GM19324 (cell line): Measurements from ENCODE around the gene P2RX4.
"Not testable (repeated sequence)": the region's sequence is repeated elsewhere in the genome, so short reads cannot be mapped to it uniquely, and the experiment has no call there.

Experiments
- ATAC-seq: cut with Tn5 transposase; IDR thresholded peaks from one replicate; pipeline ENCODE4 v1.9.1; 2021; ENCODE audit warnings: mild to moderate bottlenecking, moderate library complexity; ENCODE audit not compliant: unreplicated experiment, low FRiP score

The P2RX4 gene, protein sequence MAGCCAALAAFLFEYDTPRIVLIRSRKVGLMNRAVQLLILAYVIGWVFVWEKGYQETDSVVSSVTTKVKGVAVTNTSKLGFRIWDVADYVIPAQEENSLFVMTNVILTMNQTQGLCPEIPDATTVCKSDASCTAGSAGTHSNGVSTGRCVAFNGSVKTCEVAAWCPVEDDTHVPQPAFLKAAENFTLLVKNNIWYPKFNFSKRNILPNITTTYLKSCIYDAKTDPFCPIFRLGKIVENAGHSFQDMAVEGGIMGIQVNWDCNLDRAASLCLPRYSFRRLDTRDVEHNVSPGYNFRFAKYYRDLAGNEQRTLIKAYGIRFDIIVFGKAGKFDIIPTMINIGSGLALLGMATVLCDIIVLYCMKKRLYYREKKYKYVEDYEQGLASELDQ

DNA sequence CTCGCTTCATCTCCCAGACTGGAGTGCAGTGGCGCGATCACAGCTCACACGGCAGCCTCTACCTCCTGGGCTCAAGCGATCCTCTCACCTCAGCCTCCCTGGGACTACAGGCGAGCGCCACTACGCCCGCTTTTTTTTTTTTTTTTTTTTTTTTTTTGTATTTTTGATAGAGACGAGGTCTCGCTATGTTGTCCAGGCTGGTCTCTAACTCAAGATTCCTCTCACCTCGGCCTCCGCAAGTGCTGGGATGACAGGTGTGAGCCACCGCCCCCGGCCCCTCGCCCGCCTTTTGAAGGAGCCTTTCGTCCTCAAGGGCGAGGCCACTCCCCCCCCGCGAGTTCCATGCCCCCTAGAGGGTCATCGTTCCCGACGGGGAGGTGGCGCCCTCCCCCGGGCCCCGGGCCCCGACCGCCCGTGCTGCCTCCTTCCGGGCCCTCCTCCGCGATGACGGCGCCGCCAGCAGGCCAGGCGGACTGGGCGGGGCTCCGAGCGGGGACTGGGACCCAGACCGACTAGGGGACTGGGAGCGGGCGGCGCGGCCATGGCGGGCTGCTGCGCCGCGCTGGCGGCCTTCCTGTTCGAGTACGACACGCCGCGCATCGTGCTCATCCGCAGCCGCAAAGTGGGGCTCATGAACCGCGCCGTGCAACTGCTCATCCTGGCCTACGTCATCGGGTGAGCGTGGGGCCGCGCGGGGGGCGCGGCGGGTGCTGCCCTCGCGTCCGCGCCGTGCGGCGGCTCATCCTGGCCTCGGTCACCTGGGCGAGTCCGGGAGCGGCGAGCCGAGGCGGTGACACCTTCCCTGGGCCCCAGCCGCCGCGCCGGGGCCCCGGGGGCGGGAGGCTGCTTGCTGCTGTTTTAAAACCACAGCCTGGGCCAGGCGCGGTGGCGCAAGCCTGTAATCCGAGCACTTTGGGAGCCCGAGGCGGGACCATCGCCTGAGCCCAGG is at the start of gene P2RX4:
Gene P2RX4, plus strand, starts transcription at position 506 of the 949 bp plus-strand sequence. Its CDS starts 36 bp downstream, at position 542.
- ATAC-seq: peak; percentile 89

DNA sequence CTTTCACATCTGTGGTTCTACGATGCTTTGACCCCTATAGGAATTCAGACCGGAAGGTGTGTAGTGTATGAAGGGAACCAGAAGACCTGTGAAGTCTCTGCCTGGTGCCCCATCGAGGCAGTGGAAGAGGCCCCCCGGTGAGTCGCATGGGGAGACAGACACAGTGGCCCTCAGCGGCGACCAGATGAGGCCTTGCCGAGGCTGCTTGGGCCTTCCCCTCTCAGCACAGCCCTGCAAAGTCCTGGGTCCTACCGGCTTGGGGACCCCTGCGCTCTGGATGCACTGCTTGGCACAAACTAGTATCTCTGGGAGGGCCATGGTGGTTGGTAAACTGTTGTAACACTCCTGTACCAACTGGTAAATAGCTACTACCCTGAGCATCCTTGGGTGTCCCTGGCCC is 47.5 kb upstream of the P2RX4 start:
- no peak for ATAC-seq

DNA sequence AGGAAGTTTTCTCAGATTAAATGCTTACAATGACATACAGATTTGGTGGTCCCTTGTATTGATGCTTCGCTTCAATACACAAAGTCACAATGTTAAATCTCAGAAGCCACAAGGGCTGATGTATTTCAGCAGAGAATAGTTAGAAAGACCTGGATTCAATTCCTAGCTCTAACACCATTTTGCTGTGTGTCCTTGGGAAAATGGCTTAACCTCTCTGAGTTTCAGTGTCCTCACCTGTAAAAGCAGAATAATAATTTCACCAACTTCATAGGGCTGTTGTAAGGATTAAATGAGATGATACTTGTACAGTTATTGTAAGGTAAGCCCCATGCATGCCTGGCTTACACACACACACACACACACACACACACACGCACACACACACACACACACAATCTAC is 46.9 kb upstream of the P2RX4 start:
- no peak for ATAC-seq

DNA sequence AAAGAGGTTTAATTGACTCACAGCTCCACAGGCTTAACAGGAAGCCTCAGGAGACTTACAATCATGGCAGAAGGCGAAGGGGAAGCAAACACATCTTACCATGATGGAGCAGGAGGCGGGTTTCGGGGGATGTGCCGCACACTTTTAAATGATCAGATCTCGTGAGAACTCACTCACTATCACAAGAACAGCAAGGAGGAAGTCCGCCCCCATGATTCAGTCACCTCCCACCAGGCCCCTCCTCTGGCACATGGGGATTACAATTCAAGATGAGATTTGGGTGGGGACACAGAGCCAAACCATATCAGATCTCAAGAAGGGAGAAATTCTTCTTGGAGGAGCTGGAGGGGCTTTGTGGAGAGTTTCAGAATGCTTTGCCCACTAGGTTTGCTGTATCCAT is 45.1 kb upstream of the P2RX4 start:
- ATAC-seq: not testable (repeated sequence)

DNA sequence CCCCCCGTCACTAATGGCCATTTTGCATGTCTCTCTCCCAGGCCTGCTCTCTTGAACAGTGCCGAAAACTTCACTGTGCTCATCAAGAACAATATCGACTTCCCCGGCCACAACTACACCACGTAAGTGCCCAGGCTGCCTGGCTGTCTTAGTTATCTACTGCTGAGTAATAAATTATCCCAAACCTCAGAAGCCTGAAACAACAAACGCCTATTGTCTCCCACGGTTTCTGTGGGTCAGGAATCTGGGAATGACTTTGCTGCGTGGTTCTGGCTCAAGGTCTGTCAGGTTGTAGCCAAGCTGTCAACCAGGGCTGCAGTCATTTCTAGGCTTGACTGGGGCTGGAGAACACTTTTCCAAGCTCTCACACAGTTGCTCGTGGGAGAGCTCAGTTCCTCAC is 44.6 kb upstream of the P2RX4 start:
- no peak for ATAC-seq

DNA sequence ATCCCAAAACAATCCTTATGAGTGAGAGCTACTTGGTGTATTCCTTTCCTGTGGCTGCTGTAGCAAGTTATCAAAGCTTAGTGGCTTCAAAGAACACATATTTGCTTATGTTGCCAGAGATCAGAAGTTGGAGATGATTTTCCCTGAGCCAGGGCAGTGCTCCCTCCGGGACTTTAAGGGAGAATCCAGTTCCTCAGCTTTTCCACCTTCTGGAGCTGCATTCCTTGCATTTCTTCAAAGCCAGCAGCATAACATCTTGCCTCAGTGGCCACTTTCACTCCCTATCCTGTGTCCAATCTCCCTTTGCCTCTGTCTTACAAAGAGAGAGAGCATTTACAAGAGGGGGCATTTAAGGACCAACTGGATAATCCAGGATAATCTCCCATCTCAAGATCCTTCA is 43.6 kb upstream of the P2RX4 start:
- ATAC-seq: no peak

DNA sequence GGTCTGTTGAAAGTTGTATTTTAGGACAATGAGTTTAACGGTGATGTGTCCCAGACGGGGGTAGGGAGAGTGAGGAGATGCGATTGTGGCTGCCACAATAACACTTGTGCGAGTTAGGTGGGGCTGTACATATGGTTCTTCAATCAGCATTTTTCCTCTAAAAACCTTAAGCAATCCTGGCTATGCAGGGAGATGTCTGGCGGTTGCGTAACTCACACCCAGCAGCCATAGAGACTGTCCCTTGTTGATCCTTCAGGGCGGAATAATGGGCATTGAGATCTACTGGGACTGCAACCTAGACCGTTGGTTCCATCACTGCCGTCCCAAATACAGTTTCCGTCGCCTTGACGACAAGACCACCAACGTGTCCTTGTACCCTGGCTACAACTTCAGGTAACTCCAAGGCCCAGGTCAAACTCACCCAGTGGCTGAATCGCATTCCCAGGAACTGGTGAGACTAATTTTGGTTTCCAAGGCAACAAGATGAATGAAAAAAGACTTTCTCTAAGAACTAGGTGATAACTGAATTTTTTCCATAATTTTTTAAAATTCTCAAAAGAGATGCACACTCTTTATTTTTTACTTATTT is 42.6 kb upstream of the P2RX4 start:
- ATAC-seq: no peak

DNA sequence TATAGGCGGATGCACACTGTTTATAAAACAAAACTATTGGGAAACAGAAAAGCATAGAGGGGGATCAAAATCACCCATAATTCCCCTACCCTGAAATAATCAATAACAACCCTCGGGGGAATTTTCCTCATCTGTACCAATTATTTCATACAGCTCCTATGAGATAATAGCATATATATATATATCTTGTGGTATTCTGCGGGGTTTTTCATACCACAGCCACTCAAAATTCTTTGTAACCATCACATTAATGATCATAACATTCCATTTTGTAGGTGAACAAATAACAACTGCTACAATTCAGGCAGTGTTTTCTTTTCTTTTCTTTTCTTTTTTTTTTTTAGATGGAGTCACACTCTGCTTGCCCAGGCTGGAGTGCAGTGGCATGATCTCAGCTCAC is 42.0 kb upstream of the P2RX4 start:
- ATAC-seq: no peak

DNA sequence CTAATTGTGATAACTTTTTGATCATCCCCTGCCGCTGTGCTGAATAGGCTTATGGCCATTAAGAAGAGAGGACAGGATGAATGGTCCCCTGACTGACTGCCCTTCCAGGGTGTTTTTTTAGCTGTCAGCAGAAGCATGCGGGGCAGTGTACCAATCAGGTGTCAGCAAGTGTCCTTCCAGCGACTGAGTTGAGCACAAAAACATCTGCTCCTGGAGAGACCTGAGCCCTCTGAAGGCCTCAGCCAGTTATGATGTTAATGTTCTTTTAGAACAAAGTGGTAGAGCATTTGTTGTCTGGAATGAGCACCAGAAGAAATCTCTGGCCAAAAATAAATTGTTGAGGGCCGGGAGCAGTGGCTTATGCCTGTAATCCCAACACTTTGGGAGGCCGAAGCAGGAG is 39.8 kb upstream of the P2RX4 start:
- no peak for ATAC-seq

DNA sequence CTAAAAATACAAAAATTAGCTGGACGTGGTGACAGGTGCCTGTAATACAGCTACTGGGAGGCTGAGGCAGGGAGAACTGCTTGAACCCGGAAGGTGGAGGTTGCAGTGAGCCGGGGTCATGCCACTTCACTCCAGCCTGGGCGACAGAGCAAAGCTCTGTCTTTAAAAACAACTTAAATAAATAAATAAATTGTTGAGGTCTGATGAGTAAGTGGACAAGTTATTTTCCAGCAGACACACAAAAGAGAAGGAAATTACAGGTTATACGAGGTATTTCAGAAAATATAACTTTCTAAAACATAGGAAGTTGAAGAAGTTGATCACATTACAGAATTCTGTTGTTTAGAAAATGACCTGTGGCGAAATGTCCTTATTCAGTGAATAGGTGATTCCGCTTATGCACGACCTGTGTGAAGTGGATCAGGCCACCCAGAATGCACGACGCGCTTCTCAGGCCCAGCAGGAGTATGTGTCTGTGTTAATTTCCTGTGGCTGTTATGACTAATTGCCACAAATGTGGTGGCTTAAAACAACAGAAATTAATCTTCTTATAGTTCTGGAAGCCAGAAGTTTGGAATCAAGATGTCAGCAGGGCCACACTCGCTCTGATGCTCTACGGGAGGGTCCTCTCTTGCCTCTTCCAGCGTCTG is 39.2 kb upstream of the P2RX4 start:
- no peak for ATAC-seq

DNA sequence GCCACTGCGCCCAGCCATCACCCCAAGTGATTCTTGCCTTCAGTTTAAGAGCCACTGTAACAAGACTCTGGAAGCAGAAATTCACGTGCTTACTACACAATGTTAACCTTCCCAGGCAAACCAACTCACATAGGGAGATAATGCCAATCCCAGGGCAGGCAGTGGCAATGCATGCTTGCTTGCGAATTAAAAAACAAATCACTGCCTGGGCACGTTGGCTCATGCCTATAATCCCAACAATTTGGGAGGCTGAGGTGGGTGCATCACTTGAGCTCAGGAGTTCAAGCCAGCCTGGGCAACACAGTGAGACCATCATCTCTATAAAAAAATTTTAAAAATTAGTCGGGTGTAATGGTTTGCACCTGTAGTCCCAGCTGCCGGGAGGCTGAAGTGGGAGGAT is 37.8 kb upstream of the P2RX4 start:
- no peak for ATAC-seq

DNA sequence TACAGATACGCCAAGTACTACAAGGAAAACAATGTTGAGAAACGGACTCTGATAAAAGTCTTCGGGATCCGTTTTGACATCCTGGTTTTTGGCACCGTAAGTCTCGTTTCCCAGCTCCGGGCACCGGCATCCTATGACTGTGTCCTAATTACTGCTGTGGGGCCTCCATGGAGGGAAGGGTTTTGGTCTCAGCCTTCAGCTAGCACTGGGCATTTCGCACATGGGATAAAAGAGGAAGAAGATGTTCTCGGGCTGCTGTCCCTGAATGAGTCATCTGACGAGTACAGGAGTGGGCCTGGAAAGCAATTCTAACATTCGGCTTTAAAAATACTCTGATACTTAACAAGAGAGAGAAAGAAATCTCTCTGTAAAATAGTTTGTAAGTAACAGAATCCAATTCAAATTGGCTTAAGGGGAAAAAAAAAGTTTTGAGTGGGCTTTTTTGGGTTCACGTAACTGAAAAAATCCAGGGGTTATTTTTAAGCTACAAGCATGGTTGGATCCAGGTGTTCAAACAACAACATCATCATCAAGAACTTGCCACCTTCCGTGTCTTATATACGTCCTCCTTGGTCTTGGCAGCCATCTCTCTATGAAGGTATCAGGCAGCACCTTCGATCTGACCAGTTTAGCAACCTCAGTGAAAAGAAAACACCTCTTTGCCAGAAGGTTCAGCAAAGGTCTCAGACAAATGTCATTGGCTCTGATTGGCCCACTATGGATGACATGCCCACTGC is 34.4 kb upstream of the P2RX4 start:
- ATAC-seq: no peak

DNA sequence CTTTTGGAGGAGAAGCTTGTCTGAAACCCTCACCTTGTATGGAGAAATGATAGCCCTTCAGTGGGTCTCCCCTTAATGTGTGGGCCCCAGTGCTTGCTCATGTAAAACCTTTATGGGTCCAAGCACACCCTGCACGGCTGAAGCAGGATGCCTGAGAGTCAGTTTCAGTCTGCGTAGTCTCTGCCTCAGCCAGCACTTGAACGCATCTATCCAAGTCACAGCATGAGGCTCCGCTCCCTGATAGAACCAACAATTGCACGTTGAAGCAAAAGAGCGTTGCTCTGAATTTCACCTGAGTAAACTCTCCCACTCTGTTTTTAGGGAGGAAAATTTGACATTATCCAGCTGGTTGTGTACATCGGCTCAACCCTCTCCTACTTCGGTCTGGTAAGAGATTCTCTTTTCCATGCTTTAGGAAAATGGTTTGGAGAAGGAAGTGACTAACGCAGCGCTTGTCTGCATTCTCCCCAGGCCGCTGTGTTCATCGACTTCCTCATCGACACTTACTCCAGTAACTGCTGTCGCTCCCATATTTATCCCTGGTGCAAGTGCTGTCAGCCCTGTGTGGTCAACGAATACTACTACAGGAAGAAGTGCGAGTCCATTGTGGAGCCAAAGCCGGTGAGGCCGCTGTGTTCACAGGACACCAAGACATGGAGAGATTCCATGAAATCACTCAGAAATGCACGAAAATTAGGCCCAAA is 33.0 kb upstream of the P2RX4 start:
- no peak for ATAC-seq

DNA sequence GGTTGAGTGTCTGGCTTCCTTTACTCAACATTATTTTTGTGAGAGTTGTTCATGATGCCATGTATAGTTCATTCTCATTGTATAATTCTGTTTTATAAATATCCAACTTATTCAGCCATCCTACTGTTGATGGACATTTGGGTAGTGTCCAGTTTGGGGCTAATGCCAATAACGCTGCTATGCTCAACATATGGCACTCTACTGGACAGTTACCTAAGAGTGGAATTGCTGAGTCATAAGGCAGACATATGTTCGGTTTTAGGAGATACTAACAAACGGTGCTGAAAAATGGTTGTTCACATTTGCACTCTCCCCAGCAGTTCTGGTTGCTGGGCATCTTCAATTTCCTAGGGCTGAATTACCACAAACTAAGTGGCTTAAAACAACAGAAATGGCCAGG is 28.7 kb upstream of the P2RX4 start:
- ATAC-seq: no peak

DNA sequence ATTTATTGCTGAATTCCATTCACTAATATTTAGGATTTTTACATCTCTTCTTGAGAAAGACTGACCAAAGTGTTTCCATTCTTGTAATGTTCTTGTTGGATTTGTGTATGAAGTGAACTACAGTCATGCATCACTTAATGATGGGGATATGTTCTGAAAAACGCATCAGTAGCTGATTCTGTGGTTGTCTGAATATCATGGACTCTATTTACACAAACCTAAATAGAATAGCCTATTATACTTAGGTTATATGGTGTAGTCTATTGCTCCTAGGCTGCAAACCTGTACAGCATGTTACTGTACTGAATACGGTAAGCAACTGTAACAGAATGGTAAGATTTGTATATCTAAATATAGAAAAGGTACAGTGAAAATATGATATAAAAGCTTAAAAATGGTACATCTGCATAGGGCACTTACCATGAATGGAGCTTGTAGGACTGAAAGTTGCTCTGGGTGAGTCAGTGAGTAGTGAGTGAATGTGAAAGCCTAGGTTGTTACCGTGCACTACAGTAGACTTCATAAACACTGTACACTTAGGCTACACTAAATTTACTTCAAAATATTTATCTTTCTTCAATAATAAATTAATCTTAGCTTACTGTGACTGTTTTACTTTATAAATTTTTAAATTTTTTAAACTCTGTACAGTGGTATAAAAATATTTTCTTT is 27.6 kb upstream of the P2RX4 start:
- ATAC-seq: no peak

DNA sequence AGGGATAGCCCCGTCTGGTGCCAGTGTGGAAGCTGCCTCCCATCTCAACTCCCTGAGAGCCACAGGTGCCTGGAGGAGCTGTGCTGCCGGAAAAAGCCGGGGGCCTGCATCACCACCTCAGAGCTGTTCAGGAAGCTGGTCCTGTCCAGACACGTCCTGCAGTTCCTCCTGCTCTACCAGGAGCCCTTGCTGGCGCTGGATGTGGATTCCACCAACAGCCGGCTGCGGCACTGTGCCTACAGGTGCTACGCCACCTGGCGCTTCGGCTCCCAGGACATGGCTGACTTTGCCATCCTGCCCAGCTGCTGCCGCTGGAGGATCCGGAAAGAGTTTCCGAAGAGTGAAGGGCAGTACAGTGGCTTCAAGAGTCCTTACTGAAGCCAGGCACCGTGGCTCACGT is 25.5 kb upstream of the P2RX4 start:
- no peak for ATAC-seq

DNA sequence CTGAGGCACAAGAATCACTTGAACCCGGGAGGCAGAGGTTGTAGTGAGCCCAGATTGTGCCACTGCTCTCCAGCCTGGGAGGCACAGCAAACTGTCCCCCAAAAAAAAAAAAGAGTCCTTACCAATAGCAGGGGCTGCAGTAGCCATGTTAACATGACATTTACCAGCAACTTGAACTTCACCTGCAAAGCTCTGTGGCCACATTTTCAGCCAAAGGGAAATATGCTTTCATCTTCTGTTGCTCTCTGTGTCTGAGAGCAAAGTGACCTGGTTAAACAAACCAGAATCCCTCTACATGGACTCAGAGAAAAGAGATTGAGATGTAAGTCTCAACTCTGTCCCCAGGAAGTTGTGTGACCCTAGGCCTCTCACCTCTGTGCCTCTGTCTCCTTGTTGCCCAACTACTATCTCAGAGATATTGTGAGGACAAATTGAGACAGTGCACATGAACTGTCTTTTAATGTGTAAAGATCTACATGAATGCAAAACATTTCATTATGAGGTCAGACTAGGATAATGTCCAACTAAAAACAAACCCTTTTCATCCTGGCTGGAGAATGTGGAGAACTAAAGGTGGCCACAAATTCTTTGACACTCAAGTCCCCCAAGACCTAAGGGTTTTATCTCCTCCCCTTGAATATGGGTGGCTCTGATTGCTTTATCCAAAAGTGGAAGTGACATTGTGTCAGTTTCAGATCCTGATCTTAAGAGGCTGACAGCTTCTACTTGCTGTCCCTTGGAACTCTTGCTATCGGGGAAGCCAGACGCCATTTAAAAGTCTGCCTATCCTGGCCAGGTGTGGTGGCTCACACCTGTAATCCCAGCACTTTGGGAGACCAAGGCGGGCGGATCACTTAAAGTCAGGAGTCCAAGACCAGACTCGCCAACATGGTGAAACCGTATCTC is 24.7 kb upstream of the P2RX4 start:
- ATAC-seq: no peak

DNA sequence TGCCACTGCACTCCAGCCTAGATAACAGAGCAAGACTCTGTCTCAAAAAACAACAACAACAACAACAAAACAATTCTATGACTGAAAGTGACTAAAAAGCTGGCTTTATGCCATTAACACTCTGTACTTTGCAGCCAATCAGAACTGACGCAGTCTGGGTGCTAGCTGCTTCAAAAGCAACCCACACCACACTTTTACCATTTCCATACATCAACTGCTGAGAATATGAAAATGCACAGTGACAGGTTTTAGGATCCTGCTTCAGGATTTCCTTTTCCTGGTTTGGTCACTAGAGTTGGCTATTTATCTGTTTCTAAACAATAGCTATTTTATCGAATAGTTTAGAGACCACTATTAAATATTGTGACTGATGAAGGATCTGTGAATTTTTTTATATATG is 23.1 kb upstream of the P2RX4 start:
- ATAC-seq: no peak
